Caki2 (cell line): ENCODE data around the gene SPEG. TPM values are rescaled to one million over a fixed set of nuclear protein-coding genes. Genes with fewer than 3 reads are reported as not detected.
"Not testable (repeated sequence)": the region's sequence is repeated elsewhere in the genome, so short reads cannot be mapped to it uniquely, and the experiment has no call there.

Experiments
- DNase-seq: peaks from one replicate; pipeline ENCODE4 v3.0.0-alpha.2; 2015; ENCODE audit warnings: low read depth
- in situ Hi-C: cut with HindIII; loops from 2 replicates; pipeline ENCODE4 v1.10.0; 2016; ENCODE audit warnings: low sequenced_read_pairs, low pct_unique_long_range_greater_than_20kb, mixed read lengths
- total RNA-seq: library from RNA; depleted of rRNA; stranded (reverse); fragments of >200 nt; shearing (Covaris generic); gene quantifications from 2 replicates; pipeline ENCODE4 v1.2.3, GENCODE V29; 2014; ENCODE audit warnings: low replicate concordance; rRNA removed

The SPEG gene
- total RNA-seq: 8.4 and 22.9 TPM in 2 replicates

DNA sequence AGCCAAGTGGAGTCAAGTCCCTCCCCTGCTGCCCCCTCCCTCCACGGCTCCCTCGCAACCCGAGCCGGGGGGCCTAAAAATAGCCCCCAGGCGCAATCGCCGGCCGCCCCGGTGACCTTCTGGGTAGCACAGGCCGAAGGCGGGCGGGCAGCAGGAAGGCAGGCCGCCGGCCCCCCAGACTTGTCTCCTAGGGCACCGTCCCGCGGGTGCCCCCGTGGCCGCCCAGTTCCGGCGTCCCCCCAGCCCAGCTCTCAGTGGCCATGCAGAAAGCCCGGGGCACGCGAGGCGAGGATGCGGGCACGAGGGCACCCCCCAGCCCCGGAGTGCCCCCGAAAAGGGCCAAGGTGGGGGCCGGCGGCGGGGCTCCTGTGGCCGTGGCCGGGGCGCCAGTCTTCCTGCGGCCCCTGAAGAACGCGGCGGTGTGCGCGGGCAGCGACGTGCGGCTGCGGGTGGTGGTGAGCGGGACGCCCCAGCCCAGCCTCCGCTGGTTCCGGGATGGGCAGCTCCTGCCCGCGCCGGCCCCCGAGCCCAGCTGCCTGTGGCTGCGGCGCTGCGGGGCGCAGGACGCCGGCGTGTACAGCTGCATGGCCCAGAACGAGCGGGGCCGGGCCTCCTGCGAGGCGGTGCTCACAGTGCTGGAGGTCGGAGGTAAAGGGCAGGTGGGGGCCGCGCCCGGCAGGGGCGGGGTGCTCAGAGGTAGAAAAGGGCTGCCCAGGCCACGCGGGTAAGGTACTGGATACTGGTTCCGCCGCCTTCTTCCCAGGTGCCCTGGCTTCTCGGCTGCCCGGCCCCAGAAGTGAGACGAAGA, at the start of gene SPEG:
SPEG (plus strand) TSS at position 126 of the 808 bp plus-strand sequence; CDS start at position 261, 135 bp downstream.
- in situ Hi-C loops: no loop called here
- DNase-seq: no peak

DNA sequence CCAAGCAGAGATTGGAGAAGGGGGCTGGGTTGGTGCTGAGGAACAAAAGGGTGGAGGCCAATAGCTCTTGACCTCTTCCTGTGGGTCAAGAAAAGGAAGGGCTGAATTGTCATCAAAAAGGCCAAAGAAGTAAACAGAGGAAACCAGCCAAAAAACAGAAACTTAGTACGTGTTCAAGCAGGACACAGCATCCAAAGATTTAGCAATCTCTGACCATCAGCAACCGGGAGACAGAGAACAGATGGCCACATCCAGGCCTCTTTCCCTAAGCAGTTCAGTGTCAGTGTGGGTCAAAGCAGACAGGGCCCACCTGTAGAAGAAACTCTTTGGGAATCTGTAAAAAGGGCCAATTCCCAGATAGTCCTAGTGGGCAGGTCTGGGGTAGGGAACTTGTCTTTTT, 49.8 kb upstream of the SPEG start:
- in situ Hi-C loops: no loop called here
- DNase-seq: no peak

DNA sequence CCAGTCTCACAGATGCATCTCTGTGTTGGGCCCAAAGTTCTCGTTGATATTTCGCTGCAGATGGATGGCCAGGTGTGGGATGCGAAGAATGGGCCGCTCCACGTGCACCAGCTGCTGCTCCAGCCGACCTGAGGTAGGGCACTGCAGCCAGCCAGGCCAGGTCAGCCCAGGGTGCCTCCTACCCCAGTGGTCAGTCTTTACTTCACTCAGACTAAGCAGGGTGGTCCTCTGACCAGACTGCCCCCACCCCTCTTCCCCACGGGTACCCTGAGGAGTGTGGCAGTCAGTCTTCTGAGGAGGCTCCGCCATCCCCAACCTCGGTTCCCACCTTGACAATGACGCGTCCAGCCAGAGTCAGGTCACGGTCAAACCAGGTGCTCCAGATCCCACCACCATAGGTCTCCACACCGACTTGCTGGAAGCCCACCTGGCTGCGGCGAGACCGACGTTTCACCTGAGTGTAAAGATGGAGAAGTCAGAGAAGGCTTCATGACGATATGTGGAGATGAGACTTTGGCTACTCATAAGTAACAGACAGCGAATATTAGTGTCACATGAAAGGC, 48.6 kb upstream of the SPEG start:
- in situ Hi-C loops: no loop called here
- DNase-seq: no peak

DNA sequence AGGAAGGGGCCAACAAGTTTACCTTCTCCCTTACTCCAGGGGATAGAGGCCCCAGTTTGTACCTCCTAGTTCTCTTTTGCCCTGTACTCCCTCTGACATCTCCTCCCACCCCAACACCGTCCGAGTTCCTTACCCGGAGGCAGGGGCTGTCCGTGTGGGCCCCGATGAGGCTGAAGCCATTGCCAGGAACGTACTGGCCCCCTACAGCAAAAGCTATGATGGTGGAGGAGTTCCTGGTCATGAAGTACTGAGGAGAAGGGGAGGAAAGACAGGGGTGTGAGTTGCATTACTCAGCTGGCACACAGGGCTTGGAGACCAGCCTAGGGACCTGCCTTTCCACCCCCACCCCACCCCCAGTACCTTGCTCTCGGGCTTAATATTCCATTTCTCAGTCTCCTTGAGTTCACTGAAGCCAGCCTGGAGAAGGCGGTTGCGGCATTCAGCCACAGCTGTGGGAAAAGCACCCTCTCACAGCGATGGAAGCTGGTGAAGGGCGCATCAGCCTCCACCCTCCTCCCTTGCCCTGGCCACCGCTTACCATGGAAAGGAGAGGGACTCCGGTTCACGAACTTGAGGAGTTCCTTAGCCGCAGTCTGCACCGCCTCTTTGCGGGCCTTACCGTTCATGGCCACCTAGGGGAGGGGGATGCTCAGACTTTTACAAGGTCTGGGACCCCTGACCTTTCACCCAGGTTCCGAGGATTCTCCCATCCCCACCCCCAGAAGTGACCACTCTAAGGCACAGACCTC, 47.9 kb upstream of the SPEG start:
- DNase-seq: no peak
- in situ Hi-C loops: no loop called here

DNA sequence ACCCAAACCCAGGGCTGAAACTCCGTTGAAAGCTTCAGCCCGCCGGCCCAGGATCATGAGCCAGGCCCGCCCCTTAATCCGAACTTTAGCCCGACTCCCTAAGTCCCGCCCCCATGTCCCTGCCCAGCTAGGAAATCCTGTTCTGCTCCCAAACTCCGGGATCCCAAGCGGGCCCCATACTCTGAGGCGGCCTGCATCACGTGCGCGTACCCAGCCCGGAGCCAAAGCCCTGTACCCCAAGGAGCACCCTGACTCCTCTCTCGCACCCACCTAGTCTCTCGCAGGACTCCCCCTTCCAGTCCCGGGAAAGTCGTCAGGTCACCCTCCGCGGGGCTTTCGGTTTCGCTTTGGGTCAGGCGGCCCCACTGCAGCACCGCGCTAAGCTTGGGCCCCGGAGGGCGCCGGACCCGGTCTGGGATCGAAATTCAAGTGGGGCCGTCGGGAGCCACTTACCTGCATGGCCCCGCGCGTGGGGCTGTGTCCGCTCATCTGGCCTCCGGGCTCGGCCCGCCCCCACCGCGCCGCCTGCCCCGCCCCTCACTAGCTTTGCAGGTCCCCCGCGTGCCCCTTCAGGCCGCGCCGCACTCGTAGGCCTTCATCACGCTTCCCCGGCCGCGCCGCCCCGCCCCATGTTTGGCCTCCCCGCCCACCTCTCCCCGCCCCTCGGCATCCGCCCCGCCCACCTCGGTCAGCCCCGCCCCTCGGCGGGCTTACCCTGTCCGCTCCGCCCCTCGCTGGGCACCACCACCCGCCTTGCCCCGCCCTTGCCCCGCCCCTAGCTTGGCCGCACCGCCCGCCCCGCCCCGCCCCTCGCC, 47.1 kb upstream of the SPEG start, which contains the start of gene DNPEP:
DNPEP (minus strand) TSS at position 607 of the 815 bp plus-strand sequence; CDS start at position 489, 118 bp downstream.
- DNase-seq: peak; percentile 75
- in situ Hi-C loops: no loop called here

DNA sequence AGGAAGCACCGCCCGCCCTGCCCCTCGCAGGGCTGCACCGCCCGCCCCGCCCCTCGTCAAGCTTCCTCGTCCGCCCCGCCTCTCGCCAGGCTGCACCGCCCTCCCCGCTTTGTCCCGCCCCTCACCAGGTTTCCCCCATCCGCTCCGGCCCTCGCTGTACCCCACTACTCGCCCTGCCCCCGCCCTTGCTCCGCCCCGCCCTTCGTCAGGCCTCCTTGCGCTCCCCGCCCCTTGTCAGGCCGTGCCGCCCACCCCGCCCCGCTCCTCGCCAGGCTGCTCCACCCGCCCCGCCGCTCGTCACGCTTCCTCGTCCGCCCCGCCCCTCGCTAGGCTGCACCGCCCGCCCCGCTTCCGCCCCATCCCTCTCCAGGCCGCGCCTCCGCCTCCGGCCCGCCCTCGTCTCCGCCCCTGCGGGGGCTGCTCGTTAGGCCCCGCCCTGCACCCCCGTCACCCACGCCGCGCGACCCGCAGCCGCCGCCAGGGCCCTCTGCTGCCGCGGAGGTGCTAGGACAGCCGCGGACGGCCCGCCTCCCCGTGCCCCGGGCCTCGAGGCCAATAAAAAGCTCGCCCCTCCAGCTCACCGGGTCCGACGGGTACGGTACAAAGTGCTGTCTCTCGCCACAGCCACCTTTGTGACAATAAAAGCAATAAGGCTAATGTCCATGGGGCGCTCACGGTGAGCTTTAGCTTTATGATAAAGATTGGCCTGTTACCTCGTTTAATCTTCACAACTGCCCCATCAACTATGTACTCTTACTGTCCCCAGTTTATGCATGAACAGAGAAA, 46.3 kb upstream of the SPEG start:
- peak; percentile 85 for DNase-seq
- in situ Hi-C loops: no loop called here

DNA sequence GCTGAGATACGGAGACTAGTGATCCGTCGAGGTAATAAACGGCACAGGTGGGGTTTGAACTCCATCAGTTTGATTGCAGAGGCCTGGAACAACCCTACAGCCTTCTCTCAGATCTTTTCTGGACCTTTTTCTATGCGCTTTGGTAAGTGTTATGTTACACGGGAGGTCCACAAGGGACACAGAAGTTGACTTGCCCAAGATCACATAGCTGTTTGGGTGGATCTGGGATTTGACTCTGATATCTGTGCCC, 45.8 kb upstream of the SPEG start:
- DNase-seq: no peak
- in situ Hi-C loops: no loop called here

DNA sequence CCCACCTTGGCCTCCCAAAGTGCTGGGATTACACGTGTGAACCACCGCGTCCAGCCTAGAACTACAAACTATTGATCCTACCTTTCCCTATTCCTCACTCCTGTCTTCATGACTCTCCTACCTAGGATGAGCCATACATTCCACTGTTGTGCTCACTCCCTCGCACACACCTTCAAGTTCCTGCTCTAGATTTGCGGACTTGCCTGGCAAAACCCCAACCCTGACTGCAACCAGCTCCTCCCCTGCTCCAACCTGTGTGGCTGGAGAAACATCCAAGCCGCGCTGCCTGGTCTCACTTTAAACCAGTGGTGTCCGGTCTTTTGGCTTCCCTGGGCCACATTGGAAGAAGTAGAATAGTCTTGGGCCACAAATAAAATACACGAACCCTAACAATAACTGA, 41.9 kb upstream of the SPEG start:
- in situ Hi-C loops: no loop called here
- no peak for DNase-seq

DNA sequence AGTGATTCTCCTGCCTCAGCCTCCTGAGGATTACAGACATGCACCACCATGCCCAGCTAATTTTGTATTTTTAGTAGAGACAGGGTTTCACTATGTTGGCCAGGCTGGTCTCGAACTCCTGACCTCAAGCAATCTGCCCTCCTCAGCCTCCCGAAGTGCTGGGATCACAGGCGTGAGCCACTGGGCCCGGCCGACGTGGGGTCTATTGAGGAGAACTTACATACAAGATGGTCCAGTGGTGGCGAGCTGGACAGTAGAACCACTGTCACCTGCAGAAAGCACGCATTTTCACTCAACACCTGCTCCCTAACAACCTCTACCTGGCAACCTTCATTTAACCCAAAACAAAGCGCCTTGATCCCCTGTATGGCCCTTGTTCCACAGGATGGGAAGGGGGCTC, 39.6 kb upstream of the SPEG start:
- in situ Hi-C loops, DNase-seq: not testable (repeated sequence)

DNA sequence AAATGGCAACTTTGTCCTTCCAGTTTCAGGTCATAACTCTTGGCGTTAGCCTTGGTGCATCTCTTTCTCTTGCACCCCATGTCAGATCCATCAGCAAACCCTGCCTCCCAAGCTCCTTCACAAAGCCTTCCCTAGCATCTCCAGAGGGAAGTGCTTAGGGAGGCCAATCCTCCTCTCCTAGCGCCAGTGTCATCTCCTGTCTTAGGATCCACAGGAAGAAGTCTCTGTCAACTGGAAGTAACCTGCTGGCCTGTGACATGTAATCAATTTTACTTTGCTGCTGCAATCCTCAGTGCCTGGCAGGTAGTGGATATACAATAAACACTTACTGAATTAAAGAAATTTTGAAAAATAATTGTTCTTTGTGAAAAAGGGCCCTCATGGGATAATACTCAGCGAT, 39.0 kb upstream of the SPEG start:
- no peak for DNase-seq
- in situ Hi-C loops: no loop called here

DNA sequence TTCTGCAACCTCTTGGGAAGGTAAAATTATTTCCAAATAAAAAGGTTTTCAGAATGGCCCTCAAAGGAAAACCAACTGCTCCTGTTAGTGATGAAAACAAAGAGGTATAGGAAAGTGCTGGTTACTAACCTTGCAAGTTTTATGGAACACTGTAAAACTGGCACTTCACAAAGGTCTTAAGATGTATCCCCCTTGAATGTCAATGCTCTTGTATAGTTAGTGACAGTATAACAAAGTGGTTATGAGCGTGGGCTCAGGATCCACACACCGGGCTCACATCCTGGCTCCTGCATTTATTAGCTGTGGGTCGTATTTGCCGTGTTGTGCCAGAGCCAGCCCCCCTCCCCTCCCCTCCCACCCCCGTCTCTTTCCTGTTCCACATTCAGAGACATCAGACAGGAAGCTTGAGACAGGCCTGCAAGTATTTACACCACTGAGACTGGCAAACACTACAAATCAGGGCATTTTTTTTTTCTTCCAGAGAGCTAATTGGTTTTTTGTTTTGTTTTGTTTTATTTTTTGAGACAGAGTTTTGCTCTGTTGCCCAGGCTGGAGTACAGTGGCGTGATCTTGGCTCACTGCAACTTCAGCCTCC, 37.7 kb upstream of the SPEG start:
- in situ Hi-C loops: no loop called here
- no peak for DNase-seq

DNA sequence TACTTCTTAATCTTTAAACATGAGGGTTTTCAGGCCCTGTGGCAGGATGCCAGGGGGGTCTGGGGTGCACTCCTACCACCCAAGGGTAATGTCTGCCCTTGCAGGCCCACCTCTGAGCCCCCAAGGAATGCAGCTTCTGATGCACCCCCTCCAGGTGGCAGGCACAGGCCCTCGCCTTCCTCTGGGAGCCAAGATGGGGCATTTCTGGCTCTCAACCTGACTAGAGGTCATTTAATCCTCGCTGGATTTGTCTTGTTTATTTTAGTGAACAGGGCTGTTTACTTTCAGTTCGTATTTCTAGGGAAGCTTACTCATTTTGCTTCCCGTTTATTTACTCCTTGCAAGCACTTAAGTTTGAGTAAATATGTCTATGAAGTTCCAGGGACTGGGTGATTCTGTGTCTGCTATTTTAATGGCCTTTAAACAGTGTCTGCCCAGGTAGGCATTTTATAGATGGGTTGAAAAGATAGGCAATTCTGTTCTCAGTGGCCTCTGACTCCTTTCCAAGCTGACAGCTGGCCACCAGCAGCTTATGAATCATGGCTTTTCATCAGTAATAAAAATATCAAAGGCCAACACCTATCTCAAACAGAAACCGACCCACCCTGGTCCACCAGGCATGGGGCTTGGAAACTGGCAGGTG, 35.8 kb upstream of the SPEG start:
- DNase-seq: no peak
- in situ Hi-C loops: no loop called here

DNA sequence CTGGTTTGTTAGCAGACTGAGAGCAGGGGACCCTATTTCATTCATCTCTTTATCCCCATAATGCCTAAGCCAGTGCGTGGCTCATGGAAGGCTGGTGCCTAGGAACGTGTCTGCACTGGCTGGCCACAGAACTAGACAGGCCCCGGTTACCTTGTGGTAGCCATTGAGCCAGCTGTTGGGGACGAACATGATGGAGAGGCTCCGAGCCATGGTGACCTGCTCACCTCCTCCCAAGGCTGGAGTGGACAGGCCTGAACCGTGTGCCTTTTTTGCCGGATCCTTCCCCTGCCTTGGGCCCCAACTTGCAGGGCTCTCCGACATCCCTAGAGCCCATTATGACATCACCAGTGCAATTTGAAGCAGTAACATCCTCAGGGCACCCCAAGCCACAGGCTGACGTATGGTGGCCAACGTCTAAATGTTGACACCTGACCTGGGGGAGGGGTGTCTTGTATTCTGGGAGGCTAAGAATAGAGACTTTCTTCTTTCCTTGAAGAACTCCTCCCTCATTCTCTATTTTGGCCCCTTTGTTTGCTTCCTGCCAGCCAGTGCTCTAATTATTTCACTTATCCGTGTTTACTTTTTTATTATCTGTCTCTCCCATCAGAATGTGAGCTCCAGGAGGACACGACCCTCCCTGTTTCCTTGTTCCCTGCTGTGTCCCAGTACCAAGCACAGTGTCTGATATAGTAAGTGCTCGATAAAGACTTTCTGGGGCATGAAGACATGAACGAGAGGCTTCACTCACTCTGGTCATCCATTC, 34.7 kb upstream of the SPEG start:
- no peak for DNase-seq
- in situ Hi-C loops: no loop called here

DNA sequence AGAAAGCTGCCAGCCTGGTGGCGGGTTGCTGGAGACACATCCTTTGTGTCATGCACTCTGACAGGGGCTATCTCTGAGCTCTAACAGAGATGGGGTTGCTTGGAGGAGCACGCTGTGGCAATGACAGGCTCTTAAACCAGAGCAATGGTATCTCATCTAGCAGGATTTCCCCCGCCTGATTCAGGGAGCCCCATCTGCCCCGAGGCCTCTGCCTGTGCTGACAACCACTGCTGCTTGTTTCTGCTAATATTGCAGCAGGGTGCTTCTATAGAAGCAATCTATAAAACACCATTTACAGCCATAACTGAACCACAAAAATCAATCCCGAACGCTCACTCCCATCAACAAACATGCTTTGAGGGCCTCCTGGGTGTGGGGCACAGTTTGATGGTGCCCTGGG, 34.1 kb upstream of the SPEG start:
- no peak for DNase-seq
- in situ Hi-C loops: no loop called here

DNA sequence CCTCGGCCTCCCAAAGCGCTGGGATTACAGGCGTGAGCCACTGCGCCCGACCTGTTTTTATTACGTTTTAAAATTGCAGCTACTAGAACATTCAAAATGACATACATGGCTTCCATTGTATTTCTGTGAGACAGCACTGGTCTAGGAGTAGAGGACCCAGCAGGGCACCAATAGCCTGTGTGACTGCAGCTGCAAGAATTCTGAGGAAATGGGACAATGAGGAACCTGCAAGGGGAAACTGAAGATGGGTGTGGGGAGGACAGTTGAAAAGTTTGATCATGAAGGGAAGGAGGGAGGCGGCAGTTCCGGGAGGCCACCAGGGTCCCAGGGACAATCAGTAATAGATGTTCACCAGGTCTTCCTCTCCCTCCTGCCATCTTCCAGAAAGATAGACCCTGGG, 33.0 kb upstream of the SPEG start:
- DNase-seq: no peak
- in situ Hi-C loops: no loop called here

DNA sequence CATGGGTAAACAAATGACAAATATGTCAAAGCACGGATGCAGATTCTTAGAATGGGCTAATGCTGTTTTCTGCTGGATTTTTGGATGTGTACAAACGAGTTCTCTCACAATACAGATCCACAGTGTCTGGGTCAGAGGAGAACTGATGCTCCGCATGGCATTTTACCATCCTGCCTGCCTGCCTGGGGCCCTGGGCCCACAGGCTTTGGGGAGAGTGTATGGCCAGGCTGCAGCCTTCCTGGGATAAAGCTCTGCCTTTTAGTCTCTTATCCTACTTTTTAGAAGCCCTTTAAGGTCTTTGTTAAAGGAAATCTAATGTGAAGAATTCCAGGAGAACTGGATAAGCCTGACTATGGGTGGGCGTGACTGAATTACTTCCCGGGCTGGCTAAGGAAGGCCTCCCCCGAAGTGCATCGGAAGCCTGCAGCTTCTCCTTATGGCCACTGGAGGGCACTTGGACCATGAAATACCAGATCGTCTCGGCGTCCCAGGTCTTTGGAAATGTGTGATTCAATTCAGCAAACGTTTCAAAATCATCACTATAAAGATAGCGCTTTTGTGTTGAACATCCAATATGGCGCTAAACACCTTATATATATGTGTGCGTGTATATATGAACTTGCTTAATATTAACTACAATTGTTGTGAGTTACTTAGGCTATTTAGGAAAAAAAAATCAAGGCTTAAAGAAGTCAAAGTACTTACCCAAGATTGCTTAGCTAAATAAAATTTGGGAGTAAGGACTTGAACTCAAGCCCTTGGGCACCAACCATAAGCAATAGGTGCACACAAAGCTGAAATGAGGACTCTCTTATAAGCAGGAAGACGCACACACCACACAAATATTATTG, 31.8 kb upstream of the SPEG start:
- in situ Hi-C loops: no loop called here
- peak; percentile 63 for DNase-seq
